GM19238 (cell line): ENCODE data around the gene HRG.

Source experiments
- DNase-seq: peaks from one replicate; pipeline ENCODE4 v3.0.0; 2011; ENCODE audit warnings: low spot score; ENCODE audit not compliant: insufficient read length

HRG gene

GRCh38 chr3:186724911-186725310 is 59.1 kb downstream of the HRG start:
- no peak for DNase-seq
